SH-SY5Y (cell line): ENCODE data around the gene ZNRF1.

Experiments used
- GATA2 ChIP-seq: IDR thresholded peaks from 2 replicates; pipeline ENCODE4 v1.6.1; 2011; ENCODE audit warnings: mild to moderate bottlenecking, low read depth, low read length
- GATA3 ChIP-seq: IDR thresholded peaks from 2 replicates; pipeline ENCODE4 v1.6.1; 2011; ENCODE audit warnings: low read depth, mild to moderate bottlenecking, low read length, moderate library complexity

GRCh38 chr16:75118943-75119539, 120.2 kb downstream of the ZNRF1 start:
- TF ChIP-seq GATA2 (no peak), GATA3 (no peak)
